Nephron (organoid): ENCODE results near the gene MYH3.

Experiments
- H3K27ac Mint-ChIP-seq, 3 experiments: 2 replicates each; pipeline ENCODE4 v1.8.0; 2020; ENCODE audit warnings: mixed read lengths in 3 of 3, mild to moderate bottlenecking in 2 of 3, moderate library complexity in 1 of 3
- H3K27me3 Mint-ChIP-seq: 2 replicates; pipeline ENCODE4 v1.8.0; 2021; ENCODE audit warnings: low read depth, mild to moderate bottlenecking, moderate library complexity, mixed read lengths
- H3K36me3 Mint-ChIP-seq: 2 replicates; pipeline ENCODE4 v1.8.0; 2020; ENCODE audit warnings: low read depth, mixed read lengths
- H3K4me1 Mint-ChIP-seq: 2 replicates; pipeline ENCODE4 v1.8.0; 2020; ENCODE audit warnings: mixed read lengths
- H3K4me3 Mint-ChIP-seq, 3 experiments: 2 replicates each; pipeline ENCODE4 v1.8.0; 2020; ENCODE audit warnings: mild to moderate bottlenecking in 3 of 3, mixed read lengths in 3 of 3, moderate library complexity in 2 of 3
- H3K9me3 Mint-ChIP-seq: 2 replicates; pipeline ENCODE4 v1.8.0; 2020; ENCODE audit warnings: mixed read lengths
- TF ChIP-seq, protein P1 (sequence below), 3 experiments: fragments of 200-600 bp; sonication (generic); IDR thresholded peaks; one replicate each; pipeline ENCODE4 v1.5.0; 2021; ENCODE audit warnings: antibody characterized with exemption in 3 of 3; ENCODE audit not compliant: unreplicated experiment in 3 of 3

MYH3 gene

DNA sequence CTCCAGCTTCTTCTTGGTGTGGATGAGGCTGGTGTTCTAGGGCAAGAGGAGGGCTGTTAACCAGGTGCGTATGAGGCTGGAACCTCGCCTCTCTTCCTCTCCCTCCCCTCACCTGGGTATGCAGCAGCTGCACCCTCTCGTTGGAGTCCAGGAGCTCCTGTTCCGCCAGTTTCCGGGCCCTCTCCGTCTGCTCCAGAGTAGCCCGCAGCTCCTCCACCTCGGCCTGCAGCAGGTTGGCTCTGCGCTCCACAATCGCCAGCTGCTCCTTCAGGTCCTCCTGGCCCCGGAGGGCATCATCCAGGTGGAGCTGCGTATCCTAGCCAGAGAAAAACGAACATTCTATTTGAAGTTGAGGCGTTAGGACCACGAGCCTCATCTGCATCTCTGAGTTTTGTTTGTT lies 25.4 kb downstream of the MYH3 start:
- H3K27me3 Mint-ChIP-seq = no peaks in the 10 kb centered on the region
- H3K27ac Mint-ChIP-seq = no peak overlapping the region
- H3K9me3 Mint-ChIP-seq = no peaks in the 10 kb centered on the region

DNA sequence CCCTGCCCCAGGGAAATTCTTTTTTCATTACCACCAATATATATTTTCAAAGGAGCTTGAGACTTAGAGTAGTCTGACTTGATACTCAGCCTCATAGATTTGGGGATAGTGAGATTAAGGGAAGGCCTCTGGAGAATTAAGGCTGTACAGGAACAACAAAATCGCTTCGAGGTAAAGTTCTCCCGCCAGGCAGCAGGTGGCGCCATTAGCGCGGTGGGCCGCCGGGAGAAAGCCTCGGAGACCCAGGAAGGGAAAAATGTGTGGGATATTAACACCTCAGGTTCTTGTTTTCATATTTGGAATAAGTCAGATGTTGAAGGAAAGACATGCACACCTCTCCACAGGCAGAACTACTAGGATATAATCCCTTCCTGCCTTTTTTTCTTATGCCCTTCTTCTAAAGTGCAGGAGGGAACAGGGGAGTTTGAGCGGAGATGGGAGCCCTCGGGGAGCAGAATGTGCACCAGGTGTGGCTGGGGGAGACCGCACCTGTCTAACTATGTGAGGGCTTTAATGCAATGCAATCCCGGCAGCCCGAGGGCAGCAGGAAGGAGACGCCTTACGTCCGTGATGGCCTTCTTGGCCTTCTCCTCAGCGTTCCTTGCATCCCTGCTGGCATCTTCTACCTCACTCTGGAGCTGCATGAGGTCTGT lies 25.9 kb downstream of the MYH3 start:
- Mint-ChIP-seq H3K27me3 (no peaks in the 10 kb centered on the region), H3K4me3 (peak overlapping the region in 1 of 3 experiments; percentile 19), H3K4me1 (peaks cover 11% of the 10 kb centered on the region), H3K36me3 (peaks cover 30% of the 10 kb centered on the region), H3K9me3 (no peaks in the 10 kb centered on the region), H3K27ac (peak overlapping the region in 2 of 3 experiments; percentile 45 to 66)
- TF ChIP-seq, protein P1, sequence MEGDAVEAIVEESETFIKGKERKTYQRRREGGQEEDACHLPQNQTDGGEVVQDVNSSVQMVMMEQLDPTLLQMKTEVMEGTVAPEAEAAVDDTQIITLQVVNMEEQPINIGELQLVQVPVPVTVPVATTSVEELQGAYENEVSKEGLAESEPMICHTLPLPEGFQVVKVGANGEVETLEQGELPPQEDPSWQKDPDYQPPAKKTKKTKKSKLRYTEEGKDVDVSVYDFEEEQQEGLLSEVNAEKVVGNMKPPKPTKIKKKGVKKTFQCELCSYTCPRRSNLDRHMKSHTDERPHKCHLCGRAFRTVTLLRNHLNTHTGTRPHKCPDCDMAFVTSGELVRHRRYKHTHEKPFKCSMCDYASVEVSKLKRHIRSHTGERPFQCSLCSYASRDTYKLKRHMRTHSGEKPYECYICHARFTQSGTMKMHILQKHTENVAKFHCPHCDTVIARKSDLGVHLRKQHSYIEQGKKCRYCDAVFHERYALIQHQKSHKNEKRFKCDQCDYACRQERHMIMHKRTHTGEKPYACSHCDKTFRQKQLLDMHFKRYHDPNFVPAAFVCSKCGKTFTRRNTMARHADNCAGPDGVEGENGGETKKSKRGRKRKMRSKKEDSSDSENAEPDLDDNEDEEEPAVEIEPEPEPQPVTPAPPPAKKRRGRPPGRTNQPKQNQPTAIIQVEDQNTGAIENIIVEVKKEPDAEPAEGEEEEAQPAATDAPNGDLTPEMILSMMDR (IDR thresholded peaks at IDR 0.05; ENCODE audit: unreplicated experiment in 3 of 3) = peak; percentile 70 to 81 (median 81)

More for the DNA sequence above, 25.4 kb downstream of the MYH3 start:
- H3K4me3 Mint-ChIP-seq = no peak overlapping the region
- H3K36me3 Mint-ChIP-seq = peaks cover 30% of the 10 kb centered on the region
- TF ChIP-seq, protein P1 (IDR thresholded peaks at IDR 0.05; ENCODE audit: unreplicated experiment in 3 of 3) = no peak
- H3K4me1 Mint-ChIP-seq = peaks cover 11% of the 10 kb centered on the region

DNA sequence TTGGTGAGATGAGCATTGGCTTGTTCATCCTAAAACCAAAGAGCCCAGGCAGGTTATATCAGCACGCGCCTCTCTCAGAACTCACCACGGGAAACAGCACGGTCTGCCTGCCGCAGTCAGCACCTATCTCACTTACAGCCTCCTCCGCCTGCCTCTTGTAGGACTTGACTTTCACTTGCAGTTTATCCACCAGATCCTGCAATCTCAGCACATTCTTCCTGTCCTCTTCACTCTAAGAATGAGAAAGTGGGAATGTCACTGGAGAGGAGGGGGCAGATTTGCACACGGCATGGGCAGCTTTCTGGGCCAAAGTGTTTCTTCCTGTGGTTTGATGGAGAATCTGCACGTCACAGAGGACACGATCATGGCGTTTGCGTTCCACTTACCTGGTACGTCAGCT lies 27.4 kb downstream of the MYH3 start:
- H3K4me1 Mint-ChIP-seq = peaks cover 12% of the 10 kb centered on the region
- H3K4me3 Mint-ChIP-seq = no peak overlapping the region
- H3K9me3 Mint-ChIP-seq = no peaks in the 10 kb centered on the region
- H3K36me3 Mint-ChIP-seq = peaks cover 20% of the 10 kb centered on the region
- H3K27me3 Mint-ChIP-seq = no peaks in the 10 kb centered on the region
- TF ChIP-seq, protein P1 (IDR thresholded peaks at IDR 0.05; ENCODE audit: unreplicated experiment in 3 of 3) = no peak
- peak overlapping the region; percentile 31 to 86 (median 38) for H3K27ac Mint-ChIP-seq

DNA sequence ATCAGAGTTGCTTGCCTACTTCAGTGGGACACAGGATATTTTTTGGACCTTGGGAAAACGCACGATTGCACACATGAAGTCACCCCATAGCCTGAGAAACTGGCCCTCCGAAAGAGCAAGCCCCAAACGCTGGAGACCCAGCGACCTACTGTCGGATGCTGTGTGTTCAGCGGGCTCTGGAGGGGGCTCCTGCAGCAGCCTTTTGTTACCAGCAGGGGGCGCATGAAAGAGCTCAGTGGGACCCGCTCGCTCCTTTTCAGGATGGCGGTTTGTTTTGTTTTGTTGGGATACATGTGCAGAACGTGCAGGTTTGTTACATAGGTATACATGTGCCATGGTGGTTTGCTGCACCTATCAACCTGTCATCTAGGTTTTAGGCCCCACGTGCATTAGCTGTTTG lies 28.4 kb downstream of the MYH3 start:
- peaks cover 18% of the 10 kb centered on the region for H3K36me3 Mint-ChIP-seq
- no peaks in the 10 kb centered on the region for H3K27me3 Mint-ChIP-seq
- TF ChIP-seq, protein P1 (IDR thresholded peaks at IDR 0.05; ENCODE audit: unreplicated experiment in 3 of 3) = peak; percentile 21 to 38 (median 26)
- H3K27ac Mint-ChIP-seq = no peak overlapping the region
- H3K4me1 Mint-ChIP-seq = peaks cover 17% of the 10 kb centered on the region
- no peaks in the 10 kb centered on the region for H3K9me3 Mint-ChIP-seq
- no peak overlapping the region for H3K4me3 Mint-ChIP-seq

GRCh38 chr17:10626390-10626789 lies 30.7 kb downstream of the MYH3 start:
- TF ChIP-seq, protein P1 (IDR thresholded peaks at IDR 0.05; ENCODE audit: unreplicated experiment in 3 of 3) = no peak
- H3K36me3 Mint-ChIP-seq = peaks cover 15% of the 10 kb centered on the region
- no peaks in the 10 kb centered on the region for H3K27me3 Mint-ChIP-seq
- no peaks in the 10 kb centered on the region for H3K9me3 Mint-ChIP-seq
- peaks cover 31% of the 10 kb centered on the region for H3K4me1 Mint-ChIP-seq
- peak overlapping the region; percentile 25 to 38 (median 30) for H3K27ac Mint-ChIP-seq
- H3K4me3 Mint-ChIP-seq = no peak overlapping the region

- no peaks in the 10 kb centered on the region for H3K9me3 Mint-ChIP-seq
- TF ChIP-seq, protein P1 (IDR thresholded peaks at IDR 0.05; ENCODE audit: unreplicated experiment in 3 of 3) = no peak
- H3K27ac Mint-ChIP-seq = peak overlapping the region; percentile 76 to 94 (median 82)
- H3K4me1 Mint-ChIP-seq = peaks cover 25% of the 10 kb centered on the region
- H3K27me3 Mint-ChIP-seq = no peaks in the 10 kb centered on the region
- H3K36me3 Mint-ChIP-seq = peaks cover 5% of the 10 kb centered on the region
- peak overlapping the region in 2 of 3 experiments; percentile 22 to 87 for H3K4me3 Mint-ChIP-seq
These were observed 32.1 kb downstream of the MYH3 start for GRCh38 chr17:10624969-10625368.
